GM12801 (cell line): ENCODE data around the gene OR2AT4.

Experiments used
- CTCF ChIP-seq: IDR thresholded peaks from one replicate; pipeline ENCODE4 v1.5.1; 2011; ENCODE audit warnings: control low read depth; ENCODE audit not compliant: insufficient read length; ENCODE audit errors: extremely low read depth

OR2AT4 gene

GRCh38 chr11:75082601-75083216, 14.0 kb downstream of the OR2AT4 start:
- TF ChIP-seq CTCF: no peak

GRCh38 chr11:75079546-75079945, 17.1 kb downstream of the OR2AT4 start:
- TF ChIP-seq CTCF: no peak

- TF ChIP-seq CTCF: no peak
These were observed 18.4 kb downstream of the OR2AT4 start for GRCh38 chr11:75078233-75078632.

- no peak for TF ChIP-seq CTCF
These were observed 19.4 kb downstream of the OR2AT4 start for GRCh38 chr11:75077316-75077715.

GRCh38 chr11:75076671-75077070, 20.0 kb downstream of the OR2AT4 start:
- TF ChIP-seq CTCF: no peak

GRCh38 chr11:75073459-75074190, 23.1 kb downstream of the OR2AT4 start:
- TF ChIP-seq CTCF: no peak

- no peak for TF ChIP-seq CTCF
These were observed 24.1 kb downstream of the OR2AT4 start for GRCh38 chr11:75072582-75072981.
